ENCODE results near the gene BRD3.

BRD3 gene

GRCh38 chr9:134034215-134035040 is 33.4 kb downstream of the BRD3 start:
- DNase-seq (ENCODE audit: low read depth): no peak
- no peak overlapping the region for H3K4me3 ChIP-seq (ENCODE audit: low read length)
- TF ChIP-seq CTCF (conservative IDR thresholded peaks at IDR 0.05; ENCODE audit: low read length): no peak

GRCh38 chr9:134033516-134034214 is 34.2 kb downstream of the BRD3 start:
- H3K4me3 ChIP-seq (ENCODE audit: low read length): no peak overlapping the region
- no peak for TF ChIP-seq CTCF (conservative IDR thresholded peaks at IDR 0.05; ENCODE audit: low read length)
- DNase-seq (ENCODE audit: low read depth): no peak

- no peak for TF ChIP-seq CTCF (conservative IDR thresholded peaks at IDR 0.05; ENCODE audit: low read length)
- no peak for DNase-seq (ENCODE audit: low read depth)
- no peak overlapping the region for H3K4me3 ChIP-seq (ENCODE audit: low read length)
These were observed 35.2 kb downstream of the BRD3 start for GRCh38 chr9:134032456-134033222.

GRCh38 chr9:134031783-134032182 is 36.0 kb downstream of the BRD3 start:
- no peak overlapping the region for H3K4me3 ChIP-seq (ENCODE audit: low read length)
- no peak for DNase-seq (ENCODE audit: low read depth)
- TF ChIP-seq CTCF (conservative IDR thresholded peaks at IDR 0.05; ENCODE audit: low read length): no peak

- no peak for DNase-seq (ENCODE audit: low read depth)
- TF ChIP-seq CTCF (conservative IDR thresholded peaks at IDR 0.05; ENCODE audit: low read length): no peak
- no peak overlapping the region for H3K4me3 ChIP-seq (ENCODE audit: low read length)
These were observed 36.9 kb downstream of the BRD3 start for GRCh38 chr9:134030821-134031470.

GRCh38 chr9:134029248-134030226 is 38.3 kb downstream of the BRD3 start:
- no peak for TF ChIP-seq CTCF (conservative IDR thresholded peaks at IDR 0.05; ENCODE audit: low read length)
- no peak for DNase-seq (ENCODE audit: low read depth)
- no peak overlapping the region for H3K4me3 ChIP-seq (ENCODE audit: low read length)

Measured in AG10803 (cell line).